ENCODE data around the gene DCDC2C. TPM values are rescaled to one million over a fixed set of nuclear protein-coding genes. Genes with fewer than 3 reads are reported as not detected.
A peak's percentile ranks its signal among the peaks of the same experiment; 100 is the strongest.

The DCDC2C gene
- polyA plus RNA-seq, 3 donors, result 0.31 TPM; not detected in 2

DNA sequence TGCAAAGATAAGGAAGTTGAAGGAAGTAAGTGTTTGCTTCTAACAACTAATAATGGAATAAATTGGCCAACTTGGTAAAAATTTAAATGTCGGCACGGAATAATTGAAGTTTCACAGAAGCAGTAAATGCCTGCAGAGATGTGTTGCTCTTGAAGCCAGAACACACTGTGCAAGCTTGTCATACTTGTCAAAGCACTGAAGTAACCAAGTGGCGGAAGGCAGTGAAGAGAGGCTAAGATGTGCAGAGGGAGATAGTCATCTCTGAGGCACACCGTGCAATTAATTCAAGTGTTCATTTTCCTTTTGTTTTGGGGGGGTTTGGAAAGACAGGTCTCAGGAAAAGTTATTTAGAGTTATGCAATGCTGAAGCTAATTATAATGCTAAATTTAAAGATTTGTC lies 5.2 kb downstream of the DCDC2C start:
- no peak for DNase-seq (ENCODE audit: low read depth in 3 of 3, low spot score in 2 of 3)

DNA sequence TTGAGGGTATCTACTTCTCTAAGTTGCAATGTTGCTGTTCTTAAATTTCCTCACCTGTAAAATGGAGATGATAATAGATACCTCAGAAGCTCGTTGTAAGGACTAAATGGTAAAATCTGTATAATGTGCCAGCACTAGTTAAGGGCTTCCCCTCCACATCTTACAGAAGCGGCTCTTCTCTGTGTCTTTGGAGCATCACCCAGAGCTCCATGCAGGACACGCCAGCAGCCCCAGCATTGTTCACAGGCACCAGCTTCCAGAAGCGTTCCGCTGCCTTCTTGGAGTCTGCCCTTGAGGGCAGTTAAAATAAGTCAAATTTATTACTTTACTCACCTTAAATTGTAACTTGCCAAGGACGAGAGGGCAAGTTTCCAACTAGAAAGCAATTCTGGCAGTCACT lies 5.8 kb downstream of the DCDC2C start:
- DNase-seq (ENCODE audit: low read depth in 3 of 3, low spot score in 2 of 3), result no peak

DNA sequence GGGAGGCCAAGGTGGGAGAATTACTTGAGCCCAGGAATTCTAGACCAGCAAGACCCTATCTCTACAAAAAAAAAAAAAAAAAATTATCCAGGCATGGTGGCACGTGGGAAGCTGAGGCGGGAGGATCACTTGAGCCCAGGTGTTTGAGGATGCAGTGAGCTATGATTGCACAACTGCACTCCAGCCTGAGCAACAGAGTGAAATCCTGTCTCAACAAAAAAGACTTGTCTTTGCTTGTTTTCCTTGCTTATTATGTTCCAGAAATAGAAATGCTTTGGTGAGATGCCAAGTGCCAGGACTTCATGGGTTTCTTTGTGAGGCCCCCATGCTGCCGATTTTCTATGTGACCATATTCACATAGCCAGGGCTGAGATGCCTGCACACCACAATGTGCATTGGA lies 9.0 kb downstream of the DCDC2C start:
- DNase-seq (ENCODE audit: low read depth in 3 of 3, low spot score in 2 of 3), result no peak

DNA sequence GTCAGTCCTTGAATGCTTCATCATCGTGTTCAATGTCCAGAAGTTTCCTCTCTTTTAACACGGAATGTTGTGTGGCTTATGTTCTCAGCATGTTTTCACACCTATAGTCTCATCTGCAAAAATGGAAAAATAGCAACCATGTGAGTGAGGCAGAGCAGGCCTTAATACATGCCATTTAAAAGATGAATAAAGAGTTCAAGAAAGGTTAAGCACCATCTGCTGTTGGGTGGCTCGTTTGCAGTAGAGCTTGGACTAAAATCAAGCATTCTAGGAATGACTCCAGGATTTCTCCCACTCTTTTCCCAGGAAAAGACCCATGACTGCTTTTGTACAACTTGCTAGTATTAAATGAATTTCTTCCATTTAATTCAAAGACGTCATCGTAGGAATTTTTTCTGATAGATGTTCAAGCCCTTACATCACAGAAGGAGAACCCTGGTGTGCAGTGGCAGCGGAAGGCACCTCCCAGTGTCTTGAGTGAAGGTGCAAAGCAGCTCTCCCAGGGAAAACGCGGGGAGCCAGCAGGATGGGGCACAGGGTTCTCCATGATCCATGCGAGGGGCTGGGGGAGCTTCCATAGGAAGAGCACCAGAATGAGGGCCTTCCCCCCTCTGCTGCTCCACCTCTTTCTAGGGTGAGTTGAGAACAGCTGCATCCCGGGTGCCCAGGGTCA lies 9.6 kb downstream of the DCDC2C start:
- DNase-seq (ENCODE audit: low read depth in 3 of 3, low spot score in 2 of 3), result no peak

- DNase-seq (ENCODE audit: low read depth in 3 of 3, low spot score in 2 of 3), result no peak
Observed at GRCh38 chr2:3718679-3719078, 15.3 kb downstream of the DCDC2C start.

GRCh38 chr2:3725002-3725401 lies 21.6 kb downstream of the DCDC2C start:
- no peak for DNase-seq (ENCODE audit: low read depth in 3 of 3, low spot score in 2 of 3)

- DNase-seq (ENCODE audit: low read depth in 3 of 3, low spot score in 2 of 3), result no peak
Observed at GRCh38 chr2:3725458-3726250, 22.3 kb downstream of the DCDC2C start.

DNA sequence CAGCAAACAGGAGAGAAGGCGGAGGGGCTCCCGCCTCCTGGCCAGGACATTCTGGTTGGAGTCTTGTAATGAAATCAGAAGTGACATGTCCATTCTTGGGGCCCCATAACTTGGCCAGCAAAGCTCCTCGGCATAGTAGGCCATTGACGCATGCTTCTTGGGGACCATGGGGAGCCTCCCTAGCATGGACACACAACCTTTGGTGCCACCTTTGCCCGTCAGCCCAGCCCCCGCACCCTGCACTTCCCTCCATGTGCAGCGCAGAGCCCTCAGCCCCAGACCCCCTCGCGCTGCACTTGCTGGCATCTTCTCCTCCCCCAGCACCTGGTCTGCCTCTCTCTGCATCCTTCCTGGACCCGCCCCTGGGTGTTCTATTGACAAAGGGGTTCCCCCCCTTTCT lies 23.1 kb downstream of the DCDC2C start:
- no peak for DNase-seq (ENCODE audit: low read depth in 3 of 3, low spot score in 2 of 3)

GRCh38 chr2:3727397-3728045 lies 24.1 kb downstream of the DCDC2C start:
- DNase-seq (ENCODE audit: low read depth in 3 of 3, low spot score in 2 of 3), result no peak

- peak; percentile 44 to 78 (median 66) for DNase-seq (ENCODE audit: low read depth in 3 of 3, low spot score in 2 of 3)
Observed at GRCh38 chr2:3728104-3729054, 25.0 kb downstream of the DCDC2C start.

- DNase-seq (ENCODE audit: low read depth in 3 of 3, low spot score in 2 of 3), result no peak
Observed at GRCh38 chr2:3729055-3729448, 25.7 kb downstream of the DCDC2C start.

DNA sequence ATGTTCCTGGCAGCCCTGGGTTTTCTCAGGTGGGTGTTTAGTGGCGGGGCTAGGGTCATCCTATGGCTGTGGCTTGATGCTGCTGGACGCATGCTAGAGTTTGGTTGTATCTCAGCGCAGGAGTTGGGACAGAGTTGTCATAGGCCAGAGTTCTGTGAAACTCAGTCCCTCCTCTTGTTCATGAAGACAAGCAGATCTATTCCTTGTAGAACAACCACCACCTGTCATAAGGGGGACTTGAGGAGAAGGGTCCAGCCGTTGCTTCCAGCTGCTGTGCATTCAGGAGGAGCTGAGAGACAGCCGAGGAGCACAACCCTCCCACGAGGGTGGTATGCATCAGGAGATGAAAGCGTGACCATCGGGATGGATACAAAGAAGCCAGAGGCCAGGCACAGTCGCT lies 26.4 kb downstream of the DCDC2C start:
- no peak for DNase-seq (ENCODE audit: low read depth in 3 of 3, low spot score in 2 of 3)

DNA sequence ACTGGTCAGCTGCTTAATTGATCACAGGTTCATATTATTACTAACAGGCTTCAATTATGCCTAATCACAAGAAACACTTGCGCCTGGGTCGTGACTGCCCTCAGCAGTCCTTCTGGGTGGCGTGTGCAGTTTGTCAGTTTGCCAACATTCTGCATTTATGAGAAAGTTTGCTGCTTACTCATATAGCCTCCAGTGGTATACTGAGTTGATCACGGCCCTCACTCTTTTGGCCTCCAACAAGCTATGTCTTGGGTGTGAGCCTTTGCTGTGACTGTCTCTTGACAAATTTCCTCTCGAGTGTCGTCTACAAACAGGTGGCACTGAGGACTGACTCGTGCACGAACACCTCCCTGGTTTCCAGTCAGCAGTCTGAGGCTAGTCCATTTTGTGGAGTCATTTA lies 27.3 kb downstream of the DCDC2C start:
- DNase-seq (ENCODE audit: low read depth in 3 of 3, low spot score in 2 of 3), result no peak

- no peak for DNase-seq (ENCODE audit: low read depth in 3 of 3, low spot score in 2 of 3)
Observed at GRCh38 chr2:3731829-3732228, 28.5 kb downstream of the DCDC2C start.

- DNase-seq (ENCODE audit: low read depth in 3 of 3, low spot score in 2 of 3), result no peak
Observed at GRCh38 chr2:3736112-3736511, 32.7 kb downstream of the DCDC2C start.

GRCh38 chr2:3737128-3737527 lies 33.8 kb downstream of the DCDC2C start:
- no peak for DNase-seq (ENCODE audit: low read depth in 3 of 3, low spot score in 2 of 3)

GRCh38 chr2:3738454-3738853 lies 35.1 kb downstream of the DCDC2C start:
- DNase-seq (ENCODE audit: low read depth in 3 of 3, low spot score in 2 of 3), result no peak

GRCh38 chr2:3739313-3739712 lies 35.9 kb downstream of the DCDC2C start:
- DNase-seq (ENCODE audit: low read depth in 3 of 3, low spot score in 2 of 3), result no peak

- no peak for DNase-seq (ENCODE audit: low read depth in 3 of 3, low spot score in 2 of 3)
Observed at GRCh38 chr2:3741396-3741795, 38.0 kb downstream of the DCDC2C start.

GRCh38 chr2:3741867-3742602 lies 38.7 kb downstream of the DCDC2C start:
- no peak for DNase-seq (ENCODE audit: low read depth in 3 of 3, low spot score in 2 of 3)
